Osteocyte (in vitro differentiated cells): ENCODE results near the gene NPEPL1. TPM values are rescaled to one million over a fixed set of nuclear protein-coding genes. Genes with fewer than 3 reads are reported as not detected.
A peak's percentile ranks its signal among the peaks of the same experiment; 100 is the strongest.
"Not testable (repeated sequence)": the region's sequence is repeated elsewhere in the genome, so short reads cannot be mapped to it uniquely, and the experiment has no call there.

ENCODE experiments used
- DNase-seq: peaks from one replicate; pipeline ENCODE4 v3.0.0; 2021; ENCODE audit warnings: mixed read lengths; ENCODE audit not compliant: unreplicated experiment; ENCODE audit errors: extremely low spot score
- H3K27ac Mint-ChIP-seq: one replicate; pipeline ENCODE4 v1.8.0; 2021; ENCODE audit warnings: mild to moderate bottlenecking, mixed read lengths; ENCODE audit not compliant: unreplicated experiment
- H3K27me3 Mint-ChIP-seq: one replicate; pipeline ENCODE4 v1.8.0; 2021; ENCODE audit warnings: mixed read lengths; ENCODE audit not compliant: unreplicated experiment
- H3K36me3 Mint-ChIP-seq: one replicate; pipeline ENCODE4 v1.8.0; 2021; ENCODE audit warnings: mixed read lengths; ENCODE audit not compliant: unreplicated experiment
- H3K4me1 Mint-ChIP-seq: one replicate; pipeline ENCODE4 v1.8.0; 2021; ENCODE audit warnings: mixed read lengths; ENCODE audit not compliant: unreplicated experiment
- H3K4me3 Mint-ChIP-seq: one replicate; pipeline ENCODE4 v1.8.0; 2021; ENCODE audit warnings: mild to moderate bottlenecking, moderate library complexity, mixed read lengths; ENCODE audit not compliant: unreplicated experiment
- H3K9me3 Mint-ChIP-seq: one replicate; pipeline ENCODE4 v1.8.0; 2021; ENCODE audit warnings: mixed read lengths; ENCODE audit not compliant: unreplicated experiment
- CTCF ChIP-seq: fragments of 200-600 bp; sonication (generic); IDR thresholded peaks from 2 replicates; pipeline ENCODE4 v1.5.0; 2021; ENCODE audit warnings: antibody characterized with exemption, mild to moderate bottlenecking, moderate library complexity
- total RNA-seq: library from RNA; stranded (reverse); gene quantifications from 2 replicates; pipeline ENCODE4 v1.2.1, GENCODE V29; 2021

Gene NPEPL1
- total RNA-seq, 1 donor from 2014 or later: 13.6 TPM

DNA sequence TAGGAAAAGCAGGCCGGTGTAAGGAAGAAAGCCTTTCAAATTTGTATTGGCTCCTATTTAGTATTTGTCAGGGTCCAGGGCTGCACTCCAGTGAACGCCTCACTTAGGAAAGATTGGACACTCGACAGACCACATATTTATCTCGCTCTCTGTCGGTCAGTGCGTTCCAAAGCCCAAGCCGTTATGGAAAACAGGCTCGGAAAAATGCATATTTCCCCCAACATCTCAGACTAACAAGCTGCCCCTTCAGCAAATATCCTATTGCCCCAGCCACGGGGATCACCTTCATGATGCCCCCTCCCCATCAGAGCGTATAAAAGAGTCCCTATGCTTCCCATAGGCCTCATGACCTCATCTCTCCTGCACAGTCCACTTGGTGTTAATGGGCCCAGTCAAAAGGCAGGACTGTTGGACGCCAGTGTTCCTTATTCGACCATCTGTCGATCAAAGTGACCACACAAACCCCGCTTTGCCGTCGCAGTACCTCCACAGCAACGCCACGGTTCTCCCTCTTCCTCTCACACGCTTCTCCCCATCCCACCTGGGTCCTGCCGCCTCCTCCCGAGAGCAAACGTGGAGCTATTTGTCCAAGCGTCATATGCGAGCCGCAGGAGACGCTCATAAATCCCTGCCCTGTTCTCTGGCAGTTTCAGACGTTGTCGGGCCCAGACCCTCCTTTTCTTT is 63.3 kb downstream of the NPEPL1 start:
- TF ChIP-seq CTCF: no peak
- no peaks in the 10 kb centered on the region for H3K4me1 Mint-ChIP-seq
- H3K36me3 Mint-ChIP-seq: no peaks in the 10 kb centered on the region
- no peaks in the 10 kb centered on the region for H3K9me3 Mint-ChIP-seq
- H3K4me3 Mint-ChIP-seq: no peak overlapping the region
- H3K27me3 Mint-ChIP-seq: peaks cover 42% of the 10 kb centered on the region
- peak; percentile 66 for DNase-seq
- no peak overlapping the region for H3K27ac Mint-ChIP-seq

DNA sequence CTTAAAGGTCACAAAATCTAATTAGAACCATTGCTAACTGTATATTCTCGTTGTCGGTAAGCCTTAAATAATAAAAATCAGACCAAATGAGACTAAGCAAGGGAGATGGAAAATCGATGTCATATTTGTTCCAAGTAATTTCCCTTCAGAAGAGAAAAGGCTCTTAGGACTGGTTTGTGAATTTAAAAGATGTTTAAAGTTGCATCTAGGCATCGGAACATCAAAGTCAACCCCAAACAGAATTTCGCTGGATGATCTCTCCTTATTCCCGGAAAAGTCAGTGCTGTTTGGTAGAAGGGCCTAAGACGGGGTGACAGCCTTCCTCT is 63.8 kb downstream of the NPEPL1 start:
- H3K27ac Mint-ChIP-seq: no peak overlapping the region
- no peaks in the 10 kb centered on the region for H3K9me3 Mint-ChIP-seq
- no peaks in the 10 kb centered on the region for H3K4me1 Mint-ChIP-seq
- H3K36me3 Mint-ChIP-seq: no peaks in the 10 kb centered on the region
- no peak for TF ChIP-seq CTCF
- no peak overlapping the region for H3K4me3 Mint-ChIP-seq
- DNase-seq: no peak
- peaks cover 39% of the 10 kb centered on the region for H3K27me3 Mint-ChIP-seq

DNA sequence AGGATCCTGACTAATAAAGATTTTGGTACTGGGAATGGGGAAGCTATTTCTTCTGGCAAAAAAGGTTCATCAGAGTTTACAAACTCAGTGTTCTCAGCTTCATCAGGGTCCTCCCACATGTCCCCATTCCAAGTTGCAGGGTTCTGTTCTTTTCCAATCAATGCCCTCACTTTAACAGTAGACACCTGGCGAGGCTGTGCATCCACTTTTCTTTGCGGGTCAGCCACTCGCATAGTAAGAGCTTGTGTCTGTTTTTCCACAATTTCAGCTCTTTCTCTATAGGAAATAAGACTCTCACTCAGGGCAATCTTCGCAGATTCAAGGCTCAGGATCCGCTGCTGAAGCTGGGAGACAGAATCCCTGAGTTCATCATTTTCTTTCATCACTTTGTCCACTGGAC is 65.0 kb downstream of the NPEPL1 start:
- DNase-seq: peak; percentile 54
- not testable (repeated sequence) for H3K9me3 Mint-ChIP-seq, H3K36me3 Mint-ChIP-seq, H3K27ac Mint-ChIP-seq, H3K4me3 Mint-ChIP-seq, H3K4me1 Mint-ChIP-seq
- H3K27me3 Mint-ChIP-seq: peaks cover 47% of the 10 kb centered on the region

DNA sequence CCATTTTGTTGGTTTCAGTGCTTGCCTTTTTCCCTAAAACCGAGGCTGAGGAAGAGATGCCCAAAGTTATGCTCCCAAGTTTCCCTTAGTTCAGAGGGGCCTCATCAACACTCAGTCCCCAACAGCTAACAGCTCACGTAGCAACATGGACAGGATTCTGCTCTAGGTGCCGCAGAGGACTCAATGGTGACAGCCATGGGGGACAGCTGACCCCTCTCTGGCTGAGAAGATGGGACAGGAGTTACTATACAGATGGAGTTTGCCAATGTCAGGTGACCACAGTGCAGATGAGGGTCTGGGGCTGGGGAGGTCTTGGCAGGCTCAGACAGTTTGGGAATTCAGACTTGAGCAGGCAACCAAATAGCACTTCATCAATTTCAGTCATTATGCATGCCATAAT is 67.3 kb downstream of the NPEPL1 start:
- H3K27me3 Mint-ChIP-seq: peaks cover 39% of the 10 kb centered on the region
- TF ChIP-seq CTCF: no peak
- H3K9me3 Mint-ChIP-seq: no peaks in the 10 kb centered on the region
- no peak overlapping the region for H3K4me3 Mint-ChIP-seq
- DNase-seq: peak; percentile 54
- no peak overlapping the region for H3K27ac Mint-ChIP-seq
- no peaks in the 10 kb centered on the region for H3K36me3 Mint-ChIP-seq
- H3K4me1 Mint-ChIP-seq: no peaks in the 10 kb centered on the region

DNA sequence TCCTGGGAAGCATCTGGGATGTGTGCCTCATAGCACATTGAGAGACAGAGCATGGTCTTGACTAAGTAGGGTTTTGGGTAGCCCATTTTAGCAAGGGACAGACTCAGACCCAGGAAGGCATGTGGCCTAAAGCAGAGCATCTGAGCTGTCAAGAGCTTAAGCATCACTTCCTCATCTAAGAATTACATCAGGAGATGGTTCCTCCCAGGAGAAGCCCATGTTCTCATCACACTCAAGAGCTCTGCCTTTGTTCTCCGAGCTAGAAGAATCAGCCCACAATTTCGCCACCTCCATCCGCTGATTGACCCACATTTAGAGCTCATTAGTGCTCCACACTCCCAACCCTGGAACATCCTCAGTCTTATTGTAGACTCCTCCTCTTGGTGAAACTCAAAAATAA is 68.3 kb downstream of the NPEPL1 start:
- Mint-ChIP-seq H3K36me3 (no peaks in the 10 kb centered on the region), H3K9me3 (no peaks in the 10 kb centered on the region), H3K4me3 (no peak overlapping the region), H3K27ac (no peak overlapping the region), H3K4me1 (no peaks in the 10 kb centered on the region), H3K27me3 (peaks cover 40% of the 10 kb centered on the region)
- DNase-seq: no peak
- no peak for TF ChIP-seq CTCF

- H3K4me1 Mint-ChIP-seq: no peaks in the 10 kb centered on the region
- no peak overlapping the region for H3K27ac Mint-ChIP-seq
- no peaks in the 10 kb centered on the region for H3K9me3 Mint-ChIP-seq
- H3K27me3 Mint-ChIP-seq: peaks cover 41% of the 10 kb centered on the region
- no peak for TF ChIP-seq CTCF
- no peak for DNase-seq
- H3K36me3 Mint-ChIP-seq: no peaks in the 10 kb centered on the region
- H3K4me3 Mint-ChIP-seq: no peak overlapping the region
These were observed 69.5 kb downstream of the NPEPL1 start for GRCh38 chr20:58762120-58762519.
